Measurements from ENCODE around the gene PRKACG. TPM values are rescaled to one million over a fixed set of nuclear protein-coding genes. Genes with fewer than 3 reads are reported as not detected.

PRKACG gene
- total RNA-seq, 6 donors from 2014 or later, result not detected

DNA sequence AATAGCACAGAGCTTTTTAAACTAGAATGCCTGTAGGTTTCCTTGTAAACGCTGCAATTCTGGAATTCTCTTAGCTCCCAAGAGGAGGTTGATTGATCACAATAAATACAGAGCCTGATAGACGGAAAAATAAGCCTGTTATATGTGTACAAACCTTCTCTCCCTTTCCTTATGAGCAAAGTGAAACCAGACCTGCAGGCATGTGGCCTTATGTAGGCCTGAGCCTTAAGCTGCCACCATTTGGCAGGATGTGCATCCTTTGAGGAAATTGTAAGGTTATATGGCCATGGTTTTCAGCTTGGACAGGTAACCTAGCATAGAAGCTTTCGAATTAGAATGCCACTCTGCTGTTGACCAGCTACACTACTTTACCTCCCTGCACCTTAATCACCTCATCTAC is 49.1 kb downstream of the PRKACG start:
- 67 to 69% methylated on average over 3 of the region's 3 CpGs for WGBS, 2 donors
- TF ChIP-seq POLR2A (IDR thresholded peaks at IDR 0.05) (no peak), POLR2AphosphoS5 (IDR thresholded peaks at IDR 0.05) (no peak), EP300 (IDR thresholded peaks at IDR 0.05) (no peak)
- TF ChIP-seq, protein P1, sequence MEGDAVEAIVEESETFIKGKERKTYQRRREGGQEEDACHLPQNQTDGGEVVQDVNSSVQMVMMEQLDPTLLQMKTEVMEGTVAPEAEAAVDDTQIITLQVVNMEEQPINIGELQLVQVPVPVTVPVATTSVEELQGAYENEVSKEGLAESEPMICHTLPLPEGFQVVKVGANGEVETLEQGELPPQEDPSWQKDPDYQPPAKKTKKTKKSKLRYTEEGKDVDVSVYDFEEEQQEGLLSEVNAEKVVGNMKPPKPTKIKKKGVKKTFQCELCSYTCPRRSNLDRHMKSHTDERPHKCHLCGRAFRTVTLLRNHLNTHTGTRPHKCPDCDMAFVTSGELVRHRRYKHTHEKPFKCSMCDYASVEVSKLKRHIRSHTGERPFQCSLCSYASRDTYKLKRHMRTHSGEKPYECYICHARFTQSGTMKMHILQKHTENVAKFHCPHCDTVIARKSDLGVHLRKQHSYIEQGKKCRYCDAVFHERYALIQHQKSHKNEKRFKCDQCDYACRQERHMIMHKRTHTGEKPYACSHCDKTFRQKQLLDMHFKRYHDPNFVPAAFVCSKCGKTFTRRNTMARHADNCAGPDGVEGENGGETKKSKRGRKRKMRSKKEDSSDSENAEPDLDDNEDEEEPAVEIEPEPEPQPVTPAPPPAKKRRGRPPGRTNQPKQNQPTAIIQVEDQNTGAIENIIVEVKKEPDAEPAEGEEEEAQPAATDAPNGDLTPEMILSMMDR (IDR thresholded peaks at IDR 0.05), result no peak
- no peak for DNase-seq
- H3K4me3 ChIP-seq, result no peak overlapping the region
- H3K36me3 ChIP-seq, result peaks cover 0 to 4% (median 0%) of the 10 kb centered on the region in 4 donors
- H3K27me3 ChIP-seq, result no peaks in the 10 kb centered on the region
- ATAC-seq (ENCODE audit: low FRiP score in 2 of 2), result no peak
- H3K9me3 ChIP-seq, result no peaks in the 10 kb centered on the region
- peak overlapping the region in 2 of 4 donors; percentile 25 to 43 for H3K27ac ChIP-seq
- H3K4me1 ChIP-seq, result peaks cover 6 to 23% (median 18%) of the 10 kb centered on the region in 4 donors

DNA sequence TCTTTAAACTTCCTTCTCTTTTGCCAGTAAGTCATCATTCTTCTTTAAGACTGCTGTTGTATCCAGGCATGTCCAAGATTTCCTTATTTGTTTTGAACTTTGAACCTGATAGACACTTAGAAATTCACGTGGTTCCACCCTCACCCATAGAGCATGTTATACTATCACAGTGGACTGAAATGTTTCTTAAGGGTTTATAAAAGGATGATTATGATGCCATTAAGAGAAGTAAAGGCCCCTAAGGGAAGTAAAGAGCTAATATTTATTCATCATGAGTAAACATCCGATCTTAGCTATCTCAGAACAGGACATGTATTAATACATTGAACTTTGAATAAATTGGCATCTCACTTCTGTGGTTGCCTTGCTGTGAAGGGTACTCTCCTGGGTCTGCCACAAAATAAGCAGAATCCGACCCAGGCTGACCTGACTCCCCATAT is 49.8 kb downstream of the PRKACG start:
- WGBS, 2 donors, result 31 to 34% methylated on average over 3 of the region's 3 CpGs
- DNase-seq (no peak), ATAC-seq (ENCODE audit: low FRiP score in 2 of 2) (no peak)
- Histone ChIP-seq H3K27me3 (no peaks in the 10 kb centered on the region), H3K27ac (peak overlapping the region in 3 of 4 donors; percentile 25 to 69 (median 43)), H3K36me3 (peaks cover 0 to 4% (median 0%) of the 10 kb centered on the region in 4 donors), H3K9me3 (no peaks in the 10 kb centered on the region), H3K4me3 (no peak overlapping the region), H3K4me1 (peaks cover 6 to 23% (median 18%) of the 10 kb centered on the region in 4 donors)
- TF ChIP-seq EP300 (IDR thresholded peaks at IDR 0.05) (no peak), POLR2AphosphoS5 (IDR thresholded peaks at IDR 0.05) (no peak), POLR2A (IDR thresholded peaks at IDR 0.05) (no peak)
- TF ChIP-seq, protein P1 (IDR thresholded peaks at IDR 0.05), result no peak

DNA sequence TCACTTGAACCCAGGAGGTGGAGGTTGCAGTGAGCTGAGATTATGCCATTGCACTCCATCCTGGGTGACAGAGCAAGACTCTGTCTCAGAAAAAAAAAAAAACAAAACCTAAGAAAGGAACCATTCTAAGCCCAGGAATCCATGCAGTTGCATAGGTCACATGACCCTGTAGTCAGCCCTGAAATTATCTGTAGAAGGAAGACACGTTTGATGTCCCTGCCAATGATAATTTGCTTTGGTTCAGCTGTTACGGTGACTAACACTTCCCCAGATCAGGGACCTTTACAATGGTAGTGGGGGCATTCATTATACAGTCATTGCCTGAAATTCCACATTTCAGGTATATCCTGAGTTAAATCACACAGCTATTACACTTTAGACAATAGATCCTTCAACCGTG is 50.5 kb downstream of the PRKACG start:
- ATAC-seq (ENCODE audit: low FRiP score in 2 of 2) (no peak), DNase-seq (no peak)
- Histone ChIP-seq H3K4me3 (no peak overlapping the region), H3K27me3 (no peaks in the 10 kb centered on the region), H3K9me3 (no peaks in the 10 kb centered on the region), H3K36me3 (peaks cover 0 to 4% (median 0%) of the 10 kb centered on the region in 4 donors), H3K27ac (peak overlapping the region in 2 of 4 donors; percentile 43 to 69), H3K4me1 (peaks cover 6 to 23% (median 18%) of the 10 kb centered on the region in 4 donors)
- TF ChIP-seq POLR2A (IDR thresholded peaks at IDR 0.05) (no peak), EP300 (IDR thresholded peaks at IDR 0.05) (no peak), POLR2AphosphoS5 (IDR thresholded peaks at IDR 0.05) (no peak)
- TF ChIP-seq, protein P1 (IDR thresholded peaks at IDR 0.05), result no peak
- WGBS, 2 donors, result 65 to 87% methylated on average over 3 of the region's 3 CpGs

Other genes starting within 250 kb of the PRKACG start
- 10 to 100 TPM in 2 of 6 donors, 1 to 10 TPM in 4; 1.8 to 16.5 (median 9.0) TPM for gene FXN, start 21.6 kb upstream of the PRKACG start, total RNA-seq
- gene TJP2, start 160.2 kb upstream of the PRKACG start, total RNA-seq, result 100 to 1,000 TPM in 5 of 6 donors, 10 to 100 TPM in 1; 98.3 to 270 (median 185) TPM